ENCODE results near the gene NHSL2. TPM values are rescaled to one million over a fixed set of nuclear protein-coding genes. Genes with fewer than 3 reads are reported as not detected.
"Not testable (repeated sequence)": the region's sequence is repeated elsewhere in the genome, so short reads cannot be mapped to it uniquely, and the experiment has no call there.

NHSL2 gene
- total RNA-seq: 1 to 10 TPM; 1.6 to 6.0 (median 3.6) TPM

DNA sequence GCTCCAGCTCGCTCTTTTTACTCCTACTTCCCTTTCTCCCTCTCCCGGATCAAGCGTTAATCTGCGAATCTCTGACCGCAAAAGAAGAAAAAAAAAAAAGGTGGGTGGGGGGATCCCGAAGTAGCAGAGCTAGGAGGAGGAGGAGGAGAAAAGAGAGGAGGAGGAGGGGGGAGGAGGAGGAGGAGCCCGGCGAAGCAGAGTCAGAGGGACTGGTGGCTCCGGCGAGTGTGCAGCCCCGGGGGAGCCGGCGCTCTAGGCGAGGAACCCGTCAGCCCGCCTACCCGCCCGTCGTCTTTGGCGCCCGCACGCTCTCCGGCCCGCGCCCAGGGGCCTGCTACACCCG is at the start of gene NHSL2:
NHSL2 (plus strand) TSS at position 203 of the 343 bp plus-strand sequence.
- WGBS, 2 donors (ENCODE audit: low coverage in 1 of 2): 30% methylated on average over 26 of the region's 26 CpGs; no CpG with 5 or more reads in 1 of the 2 donors
- Histone ChIP-seq H3K4me3 (peak within 1 kb of the TSS; percentile 18 to 49 (median 29)), H3K9me3 (no peaks in the 10 kb centered on the region), H3K36me3 (no peaks in the 10 kb centered on the region), H3K27me3 (peaks cover 19% of the 10 kb centered on the region), H3K4me1 (no peaks in the 10 kb centered on the region), H3K27ac (peak within 1 kb of the TSS; percentile 22 to 75 (median 44))
- DNase-seq: no peak
- in situ Hi-C loops (cut with MboI; ENCODE audit: low pct_ligation_motif_present in 1 of 4, low pct_unique_long_range_greater_than_20kb in 1 of 4, low sequenced_read_pairs in 3 of 4): no loop called here
- TF ChIP-seq CTCF (IDR thresholded peaks at IDR 0.05) (no peak), POLR2A (IDR thresholded peaks at IDR 0.05) (no peak), EP300 (IDR thresholded peaks at IDR 0.05; ENCODE audit: low read depth) (no peak), POLR2AphosphoS5 (IDR thresholded peaks at IDR 0.05) (no peak)
- intact Hi-C loops (cut with DNase I; ENCODE audit: low total_unique reads): no loop called here

DNA sequence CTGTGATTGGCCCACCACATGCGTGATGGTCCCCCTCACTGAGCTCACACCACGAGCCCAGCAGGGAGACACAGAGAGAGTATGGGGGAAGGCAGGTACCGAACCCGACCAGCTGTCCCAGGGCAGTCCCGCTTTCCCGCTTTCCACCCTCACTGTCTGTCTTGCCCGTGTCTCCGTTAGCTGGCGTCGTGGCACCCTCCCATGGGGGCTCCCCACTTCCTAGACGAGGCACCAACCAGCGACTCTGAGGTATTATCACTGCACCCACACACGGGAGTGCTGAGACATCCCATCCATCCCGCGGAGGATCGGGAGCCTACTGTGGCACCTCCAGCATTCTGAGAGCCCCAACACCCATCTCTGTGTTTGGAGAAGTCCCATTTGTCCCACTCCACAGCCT is 43.0 kb upstream of the NHSL2 start:
- no peak overlapping the region for H3K4me3 ChIP-seq
- intact Hi-C loops (cut with DNase I; ENCODE audit: low total_unique reads) (no loop called here), in situ Hi-C loops (cut with MboI; ENCODE audit: low pct_ligation_motif_present in 1 of 4, low pct_unique_long_range_greater_than_20kb in 1 of 4, low sequenced_read_pairs in 3 of 4) (no loop called here)
- H3K36me3 ChIP-seq: no peaks in the 10 kb centered on the region
- no peaks in the 10 kb centered on the region for H3K9me3 ChIP-seq
- H3K27me3 ChIP-seq: no peaks in the 10 kb centered on the region
- no peaks in the 10 kb centered on the region for H3K4me1 ChIP-seq
- TF ChIP-seq POLR2A (IDR thresholded peaks at IDR 0.05) (no peak), EP300 (IDR thresholded peaks at IDR 0.05; ENCODE audit: low read depth) (no peak), CTCF (IDR thresholded peaks at IDR 0.05) (no peak), POLR2AphosphoS5 (IDR thresholded peaks at IDR 0.05) (no peak)
- no peak overlapping the region for H3K27ac ChIP-seq
- DNase-seq: no peak
- WGBS, 2 donors (ENCODE audit: low coverage in 1 of 2): 89% methylated on average over 16 of the region's 16 CpGs; no CpG with 5 or more reads in 1 of the 2 donors

GRCh38 chrX:71869566-71869965 is 41.1 kb upstream of the NHSL2 start:
- H3K27me3 ChIP-seq; DNase-seq; H3K4me1 ChIP-seq; in situ Hi-C loops (cut with MboI; ENCODE audit: low pct_ligation_motif_present in 1 of 4, low pct_unique_long_range_greater_than_20kb in 1 of 4, low sequenced_read_pairs in 3 of 4); H3K9me3 ChIP-seq; H3K27ac ChIP-seq; H3K36me3 ChIP-seq; H3K4me3 ChIP-seq; intact Hi-C loops (cut with DNase I; ENCODE audit: low total_unique reads): not testable (repeated sequence)
- WGBS, 2 donors (ENCODE audit: low coverage in 1 of 2): 51% methylated on average over 7 of the region's 10 CpGs; no CpG with 5 or more reads in 1 of the 2 donors

DNA sequence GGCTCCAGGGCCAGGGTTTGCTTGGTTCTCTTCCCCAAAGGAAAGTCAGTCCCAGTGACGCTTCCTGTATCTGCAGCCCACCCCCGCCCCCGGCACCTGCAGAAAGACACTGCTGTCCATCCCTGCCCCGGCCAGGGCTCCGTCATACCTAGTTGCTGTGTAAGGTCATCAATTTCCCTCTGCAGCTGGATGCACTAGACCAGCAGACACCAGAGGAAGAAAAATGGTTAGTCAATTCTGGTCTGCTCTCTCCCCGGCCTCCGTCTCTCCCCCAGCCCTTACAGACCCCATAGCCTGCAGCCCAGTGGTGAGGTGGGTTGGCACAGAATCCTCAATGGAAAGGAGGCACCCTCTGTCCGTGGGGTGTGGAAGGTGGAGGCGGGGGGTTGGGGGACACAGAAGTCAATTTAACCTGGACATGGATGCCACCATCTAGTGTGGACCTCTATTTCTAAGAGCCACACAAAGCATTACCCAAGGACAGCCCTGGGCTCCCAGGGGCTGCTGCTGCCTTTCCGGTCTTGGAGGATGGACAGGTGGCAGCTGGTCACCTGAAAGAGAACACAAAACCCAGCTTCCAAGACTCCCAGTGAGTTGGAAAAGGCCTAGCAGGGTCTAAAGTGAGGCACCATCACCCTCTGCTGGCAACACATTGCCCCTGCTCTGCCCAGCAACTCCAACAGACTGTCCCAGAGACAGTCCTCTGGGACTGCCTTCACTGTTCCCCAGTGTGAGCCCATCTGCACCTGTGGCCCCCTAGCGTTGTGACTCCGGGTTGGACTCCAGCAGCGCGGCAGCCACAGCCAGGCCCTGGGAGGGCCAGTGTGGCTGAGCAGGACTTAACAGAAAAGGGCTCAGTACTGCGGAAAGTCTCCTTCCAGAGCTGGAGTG is 40.2 kb upstream of the NHSL2 start:
- Histone ChIP-seq H3K27me3 (no peaks in the 10 kb centered on the region), H3K9me3 (no peaks in the 10 kb centered on the region), H3K4me1 (no peaks in the 10 kb centered on the region), H3K4me3 (no peak overlapping the region), H3K36me3 (no peaks in the 10 kb centered on the region), H3K27ac (no peak overlapping the region)
- WGBS, 2 donors (ENCODE audit: low coverage in 1 of 2): 69% methylated on average over 12 of the region's 15 CpGs; no CpG with 5 or more reads in 1 of the 2 donors
- no peak for TF ChIP-seq CTCF (IDR thresholded peaks at IDR 0.05)
- no peak for TF ChIP-seq POLR2A (IDR thresholded peaks at IDR 0.05)
- no peak for TF ChIP-seq EP300 (IDR thresholded peaks at IDR 0.05; ENCODE audit: low read depth)
- TF ChIP-seq POLR2AphosphoS5 (IDR thresholded peaks at IDR 0.05): no peak
- intact Hi-C loops (cut with DNase I; ENCODE audit: low total_unique reads): no loop called here
- no peak for DNase-seq
- in situ Hi-C loops (cut with MboI; ENCODE audit: low pct_ligation_motif_present in 1 of 4, low pct_unique_long_range_greater_than_20kb in 1 of 4, low sequenced_read_pairs in 3 of 4): no loop called here
